GM12865 (cell line): ENCODE measurements around the gene PPM1H.

Experiments
- DNase-seq: peaks from one replicate; pipeline ENCODE4 v3.0.0; 2010; ENCODE audit warnings: low read depth
- H3K4me3 ChIP-seq: 2 replicates; pipeline ENCODE4 v1.5.1; 2011; ENCODE audit warnings: mild to moderate bottlenecking, low read depth, low read length, control low read depth
- CTCF ChIP-seq: IDR thresholded peaks from 2 replicates; pipeline ENCODE4 v1.5.1; 2011; ENCODE audit warnings: low read length, control low read depth, low read depth, inconsistent platforms; ENCODE audit not compliant: insufficient read depth; ENCODE audit errors: missing control alignments

The PPM1H gene

DNA sequence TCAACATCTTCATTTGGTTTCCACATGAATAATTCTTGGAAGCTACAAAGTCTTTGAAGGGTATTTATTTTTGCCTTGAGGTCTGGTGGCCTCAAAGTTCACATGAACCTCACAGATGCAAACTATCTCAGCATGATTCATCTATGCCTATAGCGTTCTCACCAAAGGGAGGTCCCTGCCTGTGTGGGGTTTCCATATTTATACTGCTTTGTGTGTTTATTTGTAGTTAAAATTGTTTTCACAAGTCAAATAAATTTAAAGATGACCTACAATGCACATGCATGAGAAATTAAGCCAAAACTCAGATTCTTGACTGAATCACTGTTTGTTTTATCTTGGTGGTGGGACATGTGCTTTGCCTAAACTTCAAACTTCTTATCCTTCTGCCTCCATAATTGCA is 176.7 kb downstream of the PPM1H start:
- no peak overlapping the region for H3K4me3 ChIP-seq
- DNase-seq: peak; percentile 15
- no peak for TF ChIP-seq CTCF

DNA sequence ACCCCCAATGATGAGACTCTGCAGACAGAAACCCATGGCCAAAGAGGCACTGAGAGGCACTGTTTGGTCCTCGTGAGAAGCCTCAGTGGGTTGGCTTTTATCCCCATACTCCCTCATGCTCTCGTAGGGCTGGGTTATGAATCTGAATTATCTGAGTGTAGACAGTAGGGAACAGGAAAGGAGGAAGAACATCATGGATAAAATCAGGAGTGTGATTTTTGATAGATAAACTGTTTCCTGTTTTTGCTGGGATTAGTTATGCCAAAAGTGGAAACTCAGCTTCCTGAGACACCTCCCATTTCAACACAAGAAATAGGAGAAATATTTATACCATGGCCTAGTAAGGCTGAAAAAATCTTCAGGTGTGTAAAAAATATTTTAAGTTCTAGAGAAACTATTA is 177.9 kb downstream of the PPM1H start:
- no peak for TF ChIP-seq CTCF
- DNase-seq: no peak

DNA sequence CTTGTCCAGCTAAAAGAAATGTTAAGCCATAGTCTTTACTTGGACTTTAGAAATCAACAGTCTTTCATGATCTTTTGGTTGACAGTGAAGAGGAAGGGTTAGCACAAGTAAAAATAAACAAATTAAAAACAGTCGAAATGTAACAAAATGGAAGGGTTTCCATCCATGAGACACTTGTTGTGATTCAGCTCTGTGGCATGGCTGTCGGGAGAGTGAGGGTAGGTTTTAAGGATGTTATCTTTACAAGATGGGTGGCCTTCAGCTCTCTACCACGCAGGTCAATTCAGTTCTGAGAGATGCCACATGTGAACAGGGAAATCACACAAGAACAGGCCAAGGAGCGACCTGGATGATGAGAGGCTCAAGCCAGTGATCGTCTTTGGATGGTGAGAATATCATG is 180.2 kb downstream of the PPM1H start:
- no peak for TF ChIP-seq CTCF
- DNase-seq: no peak

More for the DNA sequence above, 177.9 kb downstream of the PPM1H start:
- H3K4me3 ChIP-seq: no peak overlapping the region

DNA sequence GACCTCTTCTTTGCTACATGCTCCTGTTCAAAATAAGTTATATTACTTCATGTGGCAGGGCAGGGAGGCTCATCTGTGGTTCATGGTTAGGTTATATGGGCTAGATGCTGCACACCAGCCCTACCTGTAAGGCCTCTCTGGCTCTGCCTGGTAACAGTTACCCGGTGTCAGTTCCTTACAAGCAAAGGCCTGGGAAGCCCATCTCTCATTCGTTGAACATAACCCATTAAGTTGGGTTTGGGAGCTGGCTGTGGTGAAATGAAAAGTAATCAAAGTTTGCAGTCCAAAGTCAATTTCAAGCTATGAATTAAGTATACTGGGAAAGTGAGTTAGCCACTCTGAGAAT is 183.2 kb downstream of the PPM1H start:
- no peak for TF ChIP-seq CTCF
- no peak overlapping the region for H3K4me3 ChIP-seq
- no peak for DNase-seq

More for the DNA sequence above, 180.2 kb downstream of the PPM1H start:
- no peak overlapping the region for H3K4me3 ChIP-seq

GRCh38 chr12:62750941-62751809 is 183.8 kb downstream of the PPM1H start:
- H3K4me3 ChIP-seq: no peak overlapping the region
- TF ChIP-seq CTCF: no peak
- DNase-seq: no peak

DNA sequence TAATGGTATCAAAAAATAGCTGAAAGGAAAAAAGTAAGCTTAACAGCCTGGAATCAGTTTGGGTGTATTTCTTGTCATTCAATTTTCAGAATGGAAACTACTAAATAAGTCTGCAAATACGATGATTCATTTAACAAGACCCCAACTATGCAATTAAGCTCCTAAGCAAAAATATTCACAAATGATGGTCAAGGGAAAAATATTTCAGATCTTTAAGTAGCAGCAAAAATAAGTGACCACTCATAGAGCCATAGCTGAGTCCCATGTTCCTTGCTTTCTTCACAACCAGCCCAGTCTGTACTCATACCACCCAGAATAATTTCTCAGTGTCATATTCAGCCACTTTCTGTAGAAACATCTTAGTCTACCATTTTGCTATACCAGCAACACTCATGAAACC is 185.4 kb downstream of the PPM1H start:
- no peak overlapping the region for H3K4me3 ChIP-seq
- no peak for DNase-seq
- no peak for TF ChIP-seq CTCF
